WERI-Rb-1 (cell line): Measurements from ENCODE around the gene ANGPTL2.

Experiments used
- DNase-seq: peaks from one replicate; pipeline ENCODE4 v3.0.0-alpha.2; 2020
- H3K27ac ChIP-seq: fragments of 250-450 bp; sonication (Bioruptor Pico); 2 replicates; pipeline ENCODE4 v1.5.1; 2020; ENCODE audit warnings: mild to moderate bottlenecking, moderate library complexity
- H3K27me3 ChIP-seq: fragments of 250-450 bp; sonication (Bioruptor Pico); 2 replicates; pipeline ENCODE4 v1.5.1; 2021; ENCODE audit warnings: mild to moderate bottlenecking, low read depth, moderate library complexity; ENCODE audit not compliant: insufficient read depth, severe bottlenecking
- H3K36me3 ChIP-seq: fragments of 250-450 bp; sonication (Bioruptor Pico); 2 replicates; pipeline ENCODE4 v1.5.1; 2020; ENCODE audit warnings: mild to moderate bottlenecking, moderate library complexity
- H3K4me3 ChIP-seq: 2 replicates; pipeline ENCODE4 v1.5.1; 2011; ENCODE audit warnings: low read depth, mild to moderate bottlenecking, control low read depth, low read length
- H3K9me3 ChIP-seq: fragments of 250-450 bp; sonication (Bioruptor Pico); 2 replicates; pipeline ENCODE4 v1.5.1; 2021; ENCODE audit warnings: mild to moderate bottlenecking, moderate library complexity; ENCODE audit not compliant: severe bottlenecking
- TF ChIP-seq, protein P1 (sequence below): IDR thresholded peaks from 2 replicates; pipeline ENCODE4 v1.5.1; 2011; ENCODE audit warnings: low read depth, mild to moderate bottlenecking, control low read depth, inconsistent platforms, low read length

The ANGPTL2 gene

DNA sequence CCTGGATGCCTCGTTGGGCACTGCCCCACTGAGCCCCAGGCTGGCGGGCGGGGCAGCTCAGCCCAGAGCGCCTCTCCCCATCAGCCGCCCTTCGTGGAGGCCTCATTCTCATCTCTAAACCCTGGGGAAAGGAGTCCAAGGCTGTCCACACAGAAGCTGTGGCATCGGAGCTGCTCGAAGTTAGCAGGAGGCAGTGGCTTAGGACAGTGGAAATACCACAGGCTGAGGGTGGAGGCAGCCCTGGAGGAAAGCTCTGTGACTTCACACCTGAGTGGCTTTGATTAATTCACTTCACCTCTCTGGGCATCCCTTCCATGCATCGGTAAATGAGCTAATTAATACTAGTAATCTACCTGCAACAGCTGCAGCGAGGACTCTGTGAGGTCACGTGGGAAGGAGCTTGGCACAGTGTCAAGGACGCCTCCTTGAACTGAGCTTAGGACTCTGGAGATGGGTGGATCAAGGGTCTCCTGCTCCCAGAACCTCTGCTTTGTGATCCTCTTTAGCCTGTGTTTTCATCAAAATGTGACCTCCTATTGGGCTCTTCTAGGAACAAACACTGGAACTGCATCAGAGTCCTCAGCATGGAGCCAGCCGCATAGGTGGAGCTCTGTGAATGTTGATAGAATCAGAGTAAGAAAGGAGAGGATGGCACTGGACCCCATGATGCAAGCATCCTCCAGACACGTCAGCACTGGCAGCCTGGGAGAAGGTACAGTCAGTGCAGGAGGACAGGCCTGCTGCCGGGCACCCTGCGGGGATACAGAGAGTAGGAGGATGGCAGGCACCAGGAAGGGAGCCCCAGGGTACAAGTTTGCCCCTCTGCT is 842 bp upstream of the ANGPTL2 start:
- peaks cover 4% of the 10 kb centered on the region; the same call in 1 of the 2 replicates for H3K36me3 ChIP-seq
- H3K27me3 ChIP-seq = no peaks in the 10 kb centered on the region
- peak overlapping the region; percentile 36 for H3K27ac ChIP-seq
- peak overlapping the region; percentile 47 for H3K4me3 ChIP-seq
- no peaks in the 10 kb centered on the region for H3K9me3 ChIP-seq
- TF ChIP-seq, protein P1, sequence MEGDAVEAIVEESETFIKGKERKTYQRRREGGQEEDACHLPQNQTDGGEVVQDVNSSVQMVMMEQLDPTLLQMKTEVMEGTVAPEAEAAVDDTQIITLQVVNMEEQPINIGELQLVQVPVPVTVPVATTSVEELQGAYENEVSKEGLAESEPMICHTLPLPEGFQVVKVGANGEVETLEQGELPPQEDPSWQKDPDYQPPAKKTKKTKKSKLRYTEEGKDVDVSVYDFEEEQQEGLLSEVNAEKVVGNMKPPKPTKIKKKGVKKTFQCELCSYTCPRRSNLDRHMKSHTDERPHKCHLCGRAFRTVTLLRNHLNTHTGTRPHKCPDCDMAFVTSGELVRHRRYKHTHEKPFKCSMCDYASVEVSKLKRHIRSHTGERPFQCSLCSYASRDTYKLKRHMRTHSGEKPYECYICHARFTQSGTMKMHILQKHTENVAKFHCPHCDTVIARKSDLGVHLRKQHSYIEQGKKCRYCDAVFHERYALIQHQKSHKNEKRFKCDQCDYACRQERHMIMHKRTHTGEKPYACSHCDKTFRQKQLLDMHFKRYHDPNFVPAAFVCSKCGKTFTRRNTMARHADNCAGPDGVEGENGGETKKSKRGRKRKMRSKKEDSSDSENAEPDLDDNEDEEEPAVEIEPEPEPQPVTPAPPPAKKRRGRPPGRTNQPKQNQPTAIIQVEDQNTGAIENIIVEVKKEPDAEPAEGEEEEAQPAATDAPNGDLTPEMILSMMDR = no peak
- DNase-seq = peak; percentile 74

DNA sequence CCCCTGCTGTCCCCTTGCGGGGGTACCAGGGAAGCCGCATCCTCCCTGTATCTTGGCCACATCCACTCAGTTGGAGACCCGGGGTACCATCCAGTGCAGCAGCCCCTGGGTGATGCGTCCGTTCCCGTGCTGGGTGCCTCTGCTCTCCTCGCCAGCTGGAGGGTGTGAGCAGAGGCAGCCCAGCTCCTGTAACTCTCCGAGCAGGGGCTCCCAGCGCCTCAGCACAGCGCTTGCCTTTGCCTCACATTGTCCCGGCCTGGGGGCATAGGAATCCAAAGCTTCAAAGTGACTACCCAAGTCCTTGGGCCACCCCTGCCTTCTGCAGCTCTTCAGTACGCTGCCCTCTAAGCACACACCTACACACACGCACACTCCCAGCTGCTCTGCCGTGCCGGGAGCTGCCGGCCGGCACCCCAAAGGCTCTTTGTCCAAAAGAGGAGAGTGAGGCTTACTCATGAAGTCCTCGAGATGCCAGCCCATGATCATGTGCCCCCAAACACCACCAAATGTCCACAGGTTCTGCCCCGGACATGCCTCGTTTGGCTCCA is 733 bp downstream of the ANGPTL2 start:
- Histone ChIP-seq H3K36me3 (peaks cover 4% of the 10 kb centered on the region; the same call in 1 of the 2 replicates), H3K9me3 (no peaks in the 10 kb centered on the region), H3K27me3 (no peaks in the 10 kb centered on the region), H3K27ac (peak overlapping the region; percentile 36; the same call in 1 of the 2 replicates), H3K4me3 (peak overlapping the region; percentile 47)
- TF ChIP-seq, protein P1 = no peak
- DNase-seq = no peak

DNA sequence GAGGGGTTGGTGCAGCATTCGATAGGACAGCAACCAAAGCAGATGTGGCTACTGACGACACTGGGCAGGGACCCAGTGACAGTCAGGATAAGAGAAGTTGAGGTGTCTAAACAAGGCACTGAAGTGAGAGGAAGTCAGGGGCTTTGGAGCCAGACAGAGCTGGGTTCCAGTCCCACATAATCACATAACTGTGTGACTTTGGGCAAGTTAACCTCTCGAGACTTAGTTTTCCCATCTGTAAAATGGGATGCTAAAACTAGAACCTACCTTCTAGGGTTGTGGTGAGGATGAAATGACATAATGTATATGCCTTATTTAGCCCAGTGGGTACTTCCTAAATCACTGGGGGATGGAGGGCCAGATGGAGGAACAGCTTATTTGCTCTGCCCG is 3.1 kb downstream of the ANGPTL2 start:
- Histone ChIP-seq H3K27me3 (no peaks in the 10 kb centered on the region), H3K27ac (peak overlapping the region; percentile 15; the same call in 1 of the 2 replicates), H3K36me3 (peaks cover 4% of the 10 kb centered on the region; the same call in 1 of the 2 replicates), H3K9me3 (no peaks in the 10 kb centered on the region), H3K4me3 (no peak overlapping the region)
- TF ChIP-seq, protein P1 = no peak
- no peak for DNase-seq

DNA sequence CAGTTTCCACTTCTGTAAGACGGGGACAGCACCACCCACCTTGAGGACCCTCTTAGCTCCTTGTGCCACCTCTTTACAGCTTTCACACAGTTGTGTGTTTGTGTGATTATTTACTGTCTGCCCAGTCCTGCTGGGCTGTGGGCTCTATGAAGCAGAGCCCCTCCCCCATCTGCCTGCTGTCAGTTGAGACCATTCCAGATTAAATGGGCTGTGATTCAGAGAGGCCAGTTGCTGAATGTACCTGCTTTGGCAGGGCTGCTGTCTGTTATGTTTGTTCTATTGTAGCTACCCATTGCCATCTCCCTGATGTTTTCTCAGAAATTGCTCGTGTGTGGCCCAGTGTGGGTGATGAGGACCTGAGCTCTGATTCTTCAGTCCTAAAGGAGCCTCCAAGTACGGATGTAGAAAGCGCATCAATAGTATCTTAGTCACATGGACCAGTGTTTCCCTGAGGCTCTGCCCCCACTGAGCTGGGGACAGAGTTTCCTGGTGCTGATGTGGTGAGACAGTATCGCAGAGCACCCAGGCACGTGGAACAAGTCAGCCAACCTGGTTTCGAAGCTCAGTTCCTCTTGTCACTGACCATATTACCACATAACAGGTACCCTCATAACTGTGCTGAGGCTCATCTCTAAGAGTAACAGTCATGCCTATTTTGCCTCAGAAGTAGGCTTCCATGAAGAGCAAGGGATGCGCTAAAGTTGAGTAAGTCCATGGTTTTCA is 3.7 kb downstream of the ANGPTL2 start:
- peak; percentile 81 for DNase-seq
- H3K27ac ChIP-seq = peak overlapping the region; percentile 15
- H3K27me3 ChIP-seq = no peaks in the 10 kb centered on the region
- H3K4me3 ChIP-seq = no peak overlapping the region
- H3K36me3 ChIP-seq = peaks cover 4% of the 10 kb centered on the region; the same call in 1 of the 2 replicates
- H3K9me3 ChIP-seq = no peaks in the 10 kb centered on the region
- TF ChIP-seq, protein P1 = no peak

DNA sequence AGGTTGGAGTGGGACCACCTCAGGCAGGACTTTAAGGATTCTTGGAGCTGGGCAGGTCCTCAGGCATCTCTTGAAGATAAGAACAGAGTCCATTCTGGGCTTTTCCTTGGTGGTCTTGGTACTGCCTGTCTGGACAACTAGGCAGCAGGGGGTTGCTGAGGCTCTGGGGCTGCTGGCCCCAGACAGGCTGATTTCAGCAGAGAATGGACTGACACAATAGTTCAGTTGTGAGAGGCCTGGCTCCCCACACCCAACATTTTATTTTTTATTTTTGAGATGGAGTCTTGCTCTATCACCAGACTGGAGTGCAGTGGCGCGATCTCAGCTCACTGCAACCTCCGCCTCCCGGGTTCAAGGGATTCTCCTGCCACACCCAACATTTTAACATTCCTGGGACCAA is 4.6 kb downstream of the ANGPTL2 start:
- H3K27me3 ChIP-seq = no peaks in the 10 kb centered on the region
- H3K36me3 ChIP-seq = peaks cover 4% of the 10 kb centered on the region; the same call in 1 of the 2 replicates
- H3K9me3 ChIP-seq = no peaks in the 10 kb centered on the region
- no peak overlapping the region for H3K4me3 ChIP-seq
- no peak for DNase-seq
- H3K27ac ChIP-seq = no peak overlapping the region; the same call in 1 of the 2 replicates
- TF ChIP-seq, protein P1 = no peak
